ENCODE data around the gene BTBD9.

BTBD9 gene

GRCh38 chr6:38248500-38249234, 391.1 kb downstream of the BTBD9 start:
- DNase-seq: no peak
- no peaks in the 10 kb centered on the region for H3K36me3 ChIP-seq
- H3K9me3 ChIP-seq: no peaks in the 10 kb centered on the region
- H3K4me1 ChIP-seq: no peaks in the 10 kb centered on the region
- TF ChIP-seq CTCF (IDR thresholded peaks at IDR 0.05; ENCODE audit: low read depth, low read length): no peak
- no peaks in the 10 kb centered on the region for H3K27me3 ChIP-seq
- H3K4me3 ChIP-seq (ENCODE audit: low read depth, low read length): no peak overlapping the region

DNA sequence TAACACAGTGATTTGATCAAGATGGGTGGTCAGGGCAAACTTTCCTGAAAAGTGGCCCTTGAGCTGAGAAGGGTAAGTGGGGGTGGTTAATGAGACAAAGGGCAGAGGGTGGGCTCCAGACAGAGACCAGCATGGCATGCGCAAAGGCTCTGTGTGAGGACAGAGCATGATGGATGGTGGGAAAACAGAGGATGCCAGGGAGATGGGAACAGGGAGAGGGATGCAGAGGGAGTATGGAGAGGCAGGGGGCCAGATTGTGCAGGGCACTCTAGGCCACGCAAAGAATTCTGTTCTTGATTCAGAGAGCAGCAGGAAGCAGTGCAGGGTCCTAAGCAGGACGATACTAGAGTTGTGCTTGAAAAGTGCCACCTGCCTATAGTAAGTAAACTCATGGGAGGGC, 394.4 kb downstream of the BTBD9 start:
- H3K4me1 ChIP-seq: peaks cover 3% of the 10 kb centered on the region; the same call in 1 of the 2 replicates
- H3K4me3 ChIP-seq (ENCODE audit: low read depth, low read length): no peak overlapping the region
- DNase-seq: no peak
- H3K9me3 ChIP-seq: no peaks in the 10 kb centered on the region
- no peaks in the 10 kb centered on the region for H3K36me3 ChIP-seq
- H3K27me3 ChIP-seq: no peaks in the 10 kb centered on the region
- no peak for TF ChIP-seq CTCF (IDR thresholded peaks at IDR 0.05; ENCODE audit: low read depth, low read length)

- no peak for TF ChIP-seq CTCF (IDR thresholded peaks at IDR 0.05; ENCODE audit: low read depth, low read length)
- H3K9me3 ChIP-seq: no peaks in the 10 kb centered on the region
- H3K4me1 ChIP-seq: peaks cover 6% of the 10 kb centered on the region; the same call in 1 of the 2 replicates
- DNase-seq: no peak
- no peaks in the 10 kb centered on the region for H3K27me3 ChIP-seq
- H3K4me3 ChIP-seq (ENCODE audit: low read depth, low read length): no peak overlapping the region
- H3K36me3 ChIP-seq: no peaks in the 10 kb centered on the region
Observed at GRCh38 chr6:38244869-38245268, 394.9 kb downstream of the BTBD9 start.

- no peaks in the 10 kb centered on the region for H3K36me3 ChIP-seq
- no peak for DNase-seq
- H3K4me1 ChIP-seq: peaks cover 12% of the 10 kb centered on the region
- no peak overlapping the region for H3K4me3 ChIP-seq (ENCODE audit: low read depth, low read length)
- no peaks in the 10 kb centered on the region for H3K27me3 ChIP-seq
- TF ChIP-seq CTCF (IDR thresholded peaks at IDR 0.05; ENCODE audit: low read depth, low read length): no peak
- no peaks in the 10 kb centered on the region for H3K9me3 ChIP-seq
Observed at GRCh38 chr6:38241200-38241871, 398.4 kb downstream of the BTBD9 start.

DNA sequence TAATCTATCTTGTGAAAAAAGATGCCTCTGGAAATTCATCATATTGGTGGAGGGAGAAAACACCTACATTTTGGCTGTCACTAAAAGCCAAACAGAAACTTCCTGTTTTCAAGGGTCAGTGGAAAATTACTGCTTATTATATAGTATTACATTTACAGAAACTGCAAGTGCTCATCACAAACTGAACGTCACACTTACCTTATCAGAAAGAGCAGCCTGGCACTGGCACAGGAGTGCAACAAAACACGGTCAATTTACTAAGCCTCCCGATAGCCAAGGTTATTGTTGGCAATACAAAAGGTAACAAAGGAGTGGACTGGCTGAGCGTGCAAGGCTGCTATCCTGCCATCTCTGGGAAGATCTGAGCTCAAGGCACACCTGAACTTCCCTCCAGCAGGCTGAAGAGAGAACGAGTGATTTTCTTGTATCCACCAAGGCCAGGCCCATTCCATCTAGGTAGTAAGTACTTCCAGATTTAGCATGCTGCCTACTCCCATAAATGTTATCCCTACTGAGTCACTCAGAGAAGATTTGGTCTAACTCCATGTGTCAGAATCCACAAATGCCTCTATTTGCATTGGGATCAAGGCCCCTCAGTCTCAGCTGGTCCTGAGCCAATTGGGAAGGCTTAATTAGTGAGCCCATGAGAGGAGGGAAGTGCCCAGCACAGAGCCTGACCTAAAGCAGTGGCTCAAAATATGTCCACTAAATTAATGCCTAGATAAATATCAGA, 399.8 kb downstream of the BTBD9 start:
- TF ChIP-seq CTCF (IDR thresholded peaks at IDR 0.05; ENCODE audit: low read depth, low read length): no peak
- no peak for DNase-seq
- Histone ChIP-seq H3K4me3 (ENCODE audit: low read depth, low read length) (no peak overlapping the region), H3K9me3 (no peaks in the 10 kb centered on the region), H3K36me3 (no peaks in the 10 kb centered on the region), H3K27me3 (no peaks in the 10 kb centered on the region), H3K4me1 (peaks cover 12% of the 10 kb centered on the region)
